ENCODE results near the gene SDSL. TPM values are rescaled to one million over a fixed set of nuclear protein-coding genes. Genes with fewer than 3 reads are reported as not detected.

Gene SDSL
- total and polyA plus RNA-seq, 2 of the 13 experiments (the other 11 are each of a cell fraction or from before 2014, with no cell fraction given): 1.2 to 1.7 TPM

GRCh38 chr12:113436586-113436985, 14.4 kb downstream of the SDSL start:
- BruUV-seq (replicated peaks): no TSS peak
- ChIA-PET POLR2A (no interaction called here), CTCF (ENCODE audit: low intra/inter-chr PET ratio, low total read pairs) (no interaction called here)
- H3K36me3 ChIP-seq (replicated peaks in 1 of 2; ENCODE audit: control insufficient read depth in 1 of 2, insufficient read depth in 2 of 2, low read length in 2 of 2): no peaks in the 10 kb centered on the region
- H2AFZ ChIP-seq (ENCODE audit: low read length): no peak overlapping the region
- no peaks in the 10 kb centered on the region for H3K79me2 ChIP-seq (ENCODE audit: insufficient read depth, low read length)
- no peak for TF ChIP-seq SMC3 (IDR thresholded peaks at IDR 0.05; ENCODE audit: low read length)
- TF ChIP-seq FOXM1 (CRISPR knock-in tag; IDR thresholded peaks at IDR 0.05): no peak
- no peak for TF ChIP-seq CREB1 (IDR thresholded peaks at IDR 0.05)
- no peak for TF ChIP-seq CREB1 (CRISPR knock-in tag; IDR thresholded peaks at IDR 0.05)
- TF ChIP-seq, protein P1, sequence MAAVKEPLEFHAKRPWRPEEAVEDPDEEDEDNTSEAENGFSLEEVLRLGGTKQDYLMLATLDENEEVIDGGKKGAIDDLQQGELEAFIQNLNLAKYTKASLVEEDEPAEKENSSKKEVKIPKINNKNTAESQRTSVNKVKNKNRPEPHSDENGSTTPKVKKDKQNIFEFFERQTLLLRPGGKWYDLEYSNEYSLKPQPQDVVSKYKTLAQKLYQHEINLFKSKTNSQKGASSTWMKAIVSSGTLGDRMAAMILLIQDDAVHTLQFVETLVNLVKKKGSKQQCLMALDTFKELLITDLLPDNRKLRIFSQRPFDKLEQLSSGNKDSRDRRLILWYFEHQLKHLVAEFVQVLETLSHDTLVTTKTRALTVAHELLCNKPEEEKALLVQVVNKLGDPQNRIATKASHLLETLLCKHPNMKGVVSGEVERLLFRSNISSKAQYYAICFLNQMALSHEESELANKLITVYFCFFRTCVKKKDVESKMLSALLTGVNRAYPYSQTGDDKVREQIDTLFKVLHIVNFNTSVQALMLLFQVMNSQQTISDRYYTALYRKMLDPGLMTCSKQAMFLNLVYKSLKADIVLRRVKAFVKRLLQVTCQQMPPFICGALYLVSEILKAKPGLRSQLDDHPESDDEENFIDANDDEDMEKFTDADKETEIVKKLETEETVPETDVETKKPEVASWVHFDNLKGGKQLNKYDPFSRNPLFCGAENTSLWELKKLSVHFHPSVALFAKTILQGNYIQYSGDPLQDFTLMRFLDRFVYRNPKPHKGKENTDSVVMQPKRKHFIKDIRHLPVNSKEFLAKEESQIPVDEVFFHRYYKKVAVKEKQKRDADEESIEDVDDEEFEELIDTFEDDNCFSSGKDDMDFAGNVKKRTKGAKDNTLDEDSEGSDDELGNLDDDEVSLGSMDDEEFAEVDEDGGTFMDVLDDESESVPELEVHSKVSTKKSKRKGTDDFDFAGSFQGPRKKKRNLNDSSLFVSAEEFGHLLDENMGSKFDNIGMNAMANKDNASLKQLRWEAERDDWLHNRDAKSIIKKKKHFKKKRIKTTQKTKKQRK (IDR thresholded peaks at IDR 0.05; ENCODE audit: low read length): no peak
- no peak for TF ChIP-seq PLSCR1 (CRISPR knock-in tag; IDR thresholded peaks at IDR 0.05; ENCODE audit: borderline replicate concordance)
- no peak for TF ChIP-seq HNRNPK (IDR thresholded peaks at IDR 0.05; ENCODE audit: low read depth, low read length, poor library complexity, severe bottlenecking)
- no peak for TF ChIP-seq ZFP41 (CRISPR knock-in tag; IDR thresholded peaks at IDR 0.05; ENCODE audit: borderline replicate concordance)
- no peak for TF ChIP-seq THYN1 (CRISPR knock-in tag; IDR thresholded peaks at IDR 0.05; ENCODE audit: borderline replicate concordance, low read depth)
- TF ChIP-seq KDM1A (CRISPR knock-in tag; IDR thresholded peaks at IDR 0.05): no peak
- no peak for TF ChIP-seq KDM5A (IDR thresholded peaks at IDR 0.05; ENCODE audit: borderline replicate concordance, low read length)
- TF ChIP-seq HHEX (CRISPR knock-in tag; IDR thresholded peaks at IDR 0.05): no peak
- TF ChIP-seq ZNF572 (CRISPR knock-in tag; IDR thresholded peaks at IDR 0.05): no peak
- FAIRE-seq: no peak
- in situ Hi-C loops (cut with HindIII; ENCODE audit: extremely low pct_ligation_motif_present, low pct_unique_long_range_greater_than_20kb): loop anchor here (10.0 kb wide), 1 partner anchor 478 kb away; no protein-coding TSS in a partner anchor
- no peak overlapping the region for H3K4me2 ChIP-seq (ENCODE audit: low read depth, low read length)
- peaks cover 7% of the 10 kb centered on the region; the same call in 1 of the 2 replicates for H3K4me1 ChIP-seq (ENCODE audit: insufficient read depth, low read length)
- H4K20me1 ChIP-seq (ENCODE audit: insufficient read depth, low read length): no peaks in the 10 kb centered on the region
- no peak overlapping the region for H3K9ac ChIP-seq (ENCODE audit: insufficient read depth, low read depth, low read length)
- no peak for DNase-seq (ENCODE audit: low spot score)
- no peak overlapping the region for H3K4me3 ChIP-seq (replicated peaks in 1 of 3; ENCODE audit: insufficient read depth in 1 of 3, low read depth in 2 of 3, low read length in 3 of 3)
- H3K27ac ChIP-seq (ENCODE audit: extremely low read length, insufficient read depth, low read length): no peak overlapping the region
- no peaks in the 10 kb centered on the region for H3K9me3 ChIP-seq (ENCODE audit: low read length)
- intact Hi-C loops (cut with micrococcal nuclease; ENCODE audit: unreplicated experiment): no loop called here
- WGBS (ENCODE audit: low lambda C conversion rate): no CpG with 5 or more reads among the region's 6 CpGs
- no peak for ATAC-seq
- H3K27me3 ChIP-seq (ENCODE audit: control insufficient read depth in 1 of 2, insufficient read depth in 2 of 2, low read length in 2 of 2): peaks cover 0 to 17% of the 10 kb centered on the region in 2 experiments; a peak in 1 of 5 replicates
